ENCODE results near the gene OXNAD1.

The OXNAD1 gene

DNA sequence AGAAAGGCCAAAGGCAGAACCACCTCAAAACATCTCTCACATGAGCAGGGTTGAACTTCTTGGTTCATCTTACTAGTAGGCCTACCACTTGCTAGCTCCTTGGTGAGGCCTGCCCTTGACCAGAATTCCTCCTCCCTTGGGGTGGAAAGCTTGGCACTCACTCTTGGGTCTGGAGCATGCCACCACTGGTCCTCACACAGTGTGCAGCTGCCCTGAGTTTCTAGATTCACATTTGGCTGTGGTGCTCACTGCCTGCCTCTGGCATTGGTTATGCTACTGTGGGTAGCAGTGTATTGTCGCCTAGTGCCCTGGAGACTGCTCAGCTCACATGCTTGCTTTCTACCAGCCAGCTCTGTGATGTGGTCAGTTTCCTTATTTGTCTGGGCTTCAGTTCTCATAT, 23.7 kb downstream of the OXNAD1 start:
- Histone ChIP-seq H3K4me1 (ENCODE audit: insufficient read depth, low read length, poor library complexity, severe bottlenecking) (peaks cover 22% of the 10 kb centered on the region), H3K4me2 (ENCODE audit: low read depth, low read length, poor library complexity, severe bottlenecking) (no peak overlapping the region), H3K9me3 (ENCODE audit: insufficient read depth, low read depth, low read length) (peaks cover 6% of the 10 kb centered on the region; the same call in 1 of the 2 replicates), H3K4me3 (ENCODE audit: low read length, poor library complexity, severe bottlenecking) (no peak overlapping the region), H4K20me1 (ENCODE audit: insufficient read depth, low read length, poor library complexity, severe bottlenecking) (no peaks in the 10 kb centered on the region), H2AFZ (ENCODE audit: low read length) (no peak overlapping the region), H3K27me3 (ENCODE audit: insufficient read depth, low read length, poor library complexity, severe bottlenecking) (no peaks in the 10 kb centered on the region), H3K36me3 (ENCODE audit: insufficient read depth, low read length) (peaks cover 22% of the 10 kb centered on the region), H3F3A (ENCODE audit: low read depth) (peaks cover 9% of the 10 kb centered on the region; the same call in 1 of the 2 replicates), H3K79me2 (ENCODE audit: insufficient read depth, low read length) (peaks cover 7% of the 10 kb centered on the region; the same call in 1 of the 2 replicates), H3K9me2 (replicated peaks; ENCODE audit: low read depth, low read length) (no peaks in the 10 kb centered on the region), H3K9ac (ENCODE audit: low read depth, low read length, poor library complexity, severe bottlenecking) (no peak overlapping the region)
- TF ChIP-seq CTCF (conservative IDR thresholded peaks at IDR 0.05; ENCODE audit: low read length) (no peak), EZH2phosphoT487 (IDR thresholded peaks at IDR 0.05; ENCODE audit: borderline replicate concordance) (no peak)

DNA sequence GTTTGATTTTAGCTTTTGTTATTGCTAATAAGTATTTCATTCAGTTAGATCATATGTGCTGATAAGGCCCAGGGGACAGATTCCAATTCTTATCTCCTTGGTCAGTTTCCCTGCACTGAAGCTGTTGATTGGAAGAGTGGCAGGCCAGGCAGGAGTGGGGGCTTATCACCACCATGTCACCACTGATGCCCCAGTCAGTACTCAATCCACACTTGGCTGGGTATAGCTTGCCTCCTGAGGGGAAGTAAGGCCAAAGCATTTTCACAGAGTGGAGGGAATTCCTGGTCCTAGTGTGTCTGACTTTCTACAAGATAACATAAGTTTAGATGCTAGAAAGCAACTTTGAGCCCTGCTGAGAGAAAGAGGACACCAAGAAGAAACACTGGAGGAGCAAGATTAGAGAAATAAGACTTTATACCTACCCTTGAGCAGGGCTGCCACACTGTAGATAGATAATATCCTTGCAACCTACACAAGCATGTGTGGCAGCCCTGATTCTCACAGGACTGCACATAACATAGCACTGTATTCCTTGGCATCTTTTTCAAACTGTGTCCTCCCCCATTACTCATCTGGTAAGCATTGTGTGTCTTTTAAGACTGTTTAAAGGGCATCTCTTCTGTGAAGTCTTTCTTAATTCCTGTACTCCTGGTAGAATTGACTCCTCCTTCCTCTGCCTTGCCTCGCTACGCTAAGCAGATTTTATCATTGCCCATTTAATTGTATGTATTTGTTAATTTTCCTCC, 24.3 kb downstream of the OXNAD1 start:
- Histone ChIP-seq H3K4me1 (ENCODE audit: insufficient read depth, low read length, poor library complexity, severe bottlenecking) (peaks cover 22% of the 10 kb centered on the region), H3F3A (ENCODE audit: low read depth) (peaks cover 9% of the 10 kb centered on the region; the same call in 1 of the 2 replicates), H3K9me3 (ENCODE audit: insufficient read depth, low read depth, low read length) (peaks cover 9% of the 10 kb centered on the region; the same call in 1 of the 2 replicates), H3K4me2 (ENCODE audit: low read depth, low read length, poor library complexity, severe bottlenecking) (no peak overlapping the region), H3K9me2 (replicated peaks; ENCODE audit: low read depth, low read length) (no peaks in the 10 kb centered on the region), H4K20me1 (ENCODE audit: insufficient read depth, low read length, poor library complexity, severe bottlenecking) (no peaks in the 10 kb centered on the region), H3K36me3 (ENCODE audit: insufficient read depth, low read length) (peaks cover 26% of the 10 kb centered on the region), H3K9ac (ENCODE audit: low read depth, low read length, poor library complexity, severe bottlenecking) (no peak overlapping the region), H3K4me3 (ENCODE audit: low read length, poor library complexity, severe bottlenecking) (no peak overlapping the region), H3K27me3 (ENCODE audit: insufficient read depth, low read length, poor library complexity, severe bottlenecking) (no peaks in the 10 kb centered on the region), H3K79me2 (ENCODE audit: insufficient read depth, low read length) (peaks cover 7% of the 10 kb centered on the region; the same call in 1 of the 2 replicates), H2AFZ (ENCODE audit: low read length) (no peak overlapping the region)
- no peak for TF ChIP-seq EZH2phosphoT487 (IDR thresholded peaks at IDR 0.05; ENCODE audit: borderline replicate concordance)
- TF ChIP-seq CTCF (conservative IDR thresholded peaks at IDR 0.05; ENCODE audit: low read length), result no peak

- Histone ChIP-seq H3K9ac (ENCODE audit: low read depth, low read length, poor library complexity, severe bottlenecking) (peak overlapping the region; percentile 30), H4K20me1 (ENCODE audit: insufficient read depth, low read length, poor library complexity, severe bottlenecking) (no peaks in the 10 kb centered on the region), H3K36me3 (ENCODE audit: insufficient read depth, low read length) (peaks cover 31% of the 10 kb centered on the region), H2AFZ (ENCODE audit: low read length) (no peak overlapping the region), H3K9me2 (replicated peaks; ENCODE audit: low read depth, low read length) (no peaks in the 10 kb centered on the region), H3F3A (ENCODE audit: low read depth) (peaks cover 9% of the 10 kb centered on the region; the same call in 1 of the 2 replicates), H3K4me3 (ENCODE audit: low read length, poor library complexity, severe bottlenecking) (peak overlapping the region; percentile 48), H3K9me3 (ENCODE audit: insufficient read depth, low read depth, low read length) (peaks cover 9% of the 10 kb centered on the region; the same call in 1 of the 2 replicates), H3K79me2 (ENCODE audit: insufficient read depth, low read length) (peaks cover 7% of the 10 kb centered on the region; the same call in 1 of the 2 replicates), H3K4me2 (ENCODE audit: low read depth, low read length, poor library complexity, severe bottlenecking) (peak overlapping the region; percentile 74), H3K4me1 (ENCODE audit: insufficient read depth, low read length, poor library complexity, severe bottlenecking) (peaks cover 22% of the 10 kb centered on the region), H3K27me3 (ENCODE audit: insufficient read depth, low read length, poor library complexity, severe bottlenecking) (no peaks in the 10 kb centered on the region)
- TF ChIP-seq EZH2phosphoT487 (IDR thresholded peaks at IDR 0.05; ENCODE audit: borderline replicate concordance) (no peak), CTCF (conservative IDR thresholded peaks at IDR 0.05; ENCODE audit: low read length) (peak; percentile 97)
Observed at GRCh38 chr3:16290007-16290826, 25.2 kb downstream of the OXNAD1 start.
